ENCODE data around the gene CBX4. TPM values are rescaled to one million over a fixed set of nuclear protein-coding genes. Genes with fewer than 3 reads are reported as not detected.

CBX4 gene
- total RNA-seq, 1 experiment from 2014 or later = 6.2 TPM

DNA sequence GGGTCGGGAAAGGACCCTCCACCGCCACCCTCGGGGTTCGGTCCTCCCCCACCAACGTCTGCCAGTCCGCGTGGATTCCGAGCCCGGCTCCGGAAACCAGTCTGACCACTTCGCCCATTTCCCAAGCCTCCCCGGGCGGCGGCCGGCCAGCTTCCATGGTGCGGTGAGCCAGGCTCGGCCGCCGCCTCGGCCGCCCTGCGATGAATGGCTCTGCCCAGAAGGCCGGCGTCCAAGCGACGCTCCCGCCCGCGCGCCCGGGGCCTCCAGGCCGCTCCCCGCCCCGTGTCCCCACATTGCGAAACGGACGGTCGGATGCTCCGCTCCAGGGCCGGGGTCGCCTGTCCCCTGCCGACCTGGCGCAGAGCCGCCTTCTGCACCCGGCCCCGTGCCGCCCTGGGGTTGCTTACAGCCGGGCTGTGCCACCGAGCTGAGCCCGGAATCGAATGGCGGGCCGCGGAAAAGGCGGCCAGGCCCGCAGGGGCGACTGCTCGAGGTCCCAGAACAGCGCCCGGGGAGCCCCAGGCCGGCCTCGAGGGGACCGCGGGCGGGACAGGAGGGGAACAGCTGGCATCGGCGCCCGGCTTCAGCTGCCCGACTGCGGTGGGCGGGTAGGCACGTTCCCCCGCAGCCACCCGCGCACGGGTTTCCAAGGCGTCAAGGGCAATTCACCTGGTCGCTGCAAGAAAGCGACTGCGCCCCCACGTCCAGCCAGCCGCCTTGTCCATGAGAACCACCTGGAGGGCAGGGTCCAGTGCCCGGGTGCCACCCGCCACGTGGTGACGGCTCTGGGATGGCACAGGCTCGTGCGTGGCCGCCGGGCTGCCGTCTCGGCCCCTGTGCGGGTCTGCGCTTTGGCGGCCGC, 24.0 kb downstream of the CBX4 start:
- peak; percentile 68 for DNase-seq
- H3K27ac ChIP-seq (ENCODE audit: insufficient read length, low read depth, low read length) = no peak overlapping the region
- H3K4ac ChIP-seq (ENCODE audit: low read depth, low read length) = no peak overlapping the region
- H3K4me2 ChIP-seq (ENCODE audit: insufficient read depth, insufficient read length, low read length) = peak overlapping the region; percentile 9
- H3K9me3 ChIP-seq (ENCODE audit: control insufficient read depth, low read depth, low read length) = no peaks in the 10 kb centered on the region
- no peaks in the 10 kb centered on the region for H3K4me1 ChIP-seq (ENCODE audit: insufficient read depth, low read length)
- TF ChIP-seq, protein P1, sequence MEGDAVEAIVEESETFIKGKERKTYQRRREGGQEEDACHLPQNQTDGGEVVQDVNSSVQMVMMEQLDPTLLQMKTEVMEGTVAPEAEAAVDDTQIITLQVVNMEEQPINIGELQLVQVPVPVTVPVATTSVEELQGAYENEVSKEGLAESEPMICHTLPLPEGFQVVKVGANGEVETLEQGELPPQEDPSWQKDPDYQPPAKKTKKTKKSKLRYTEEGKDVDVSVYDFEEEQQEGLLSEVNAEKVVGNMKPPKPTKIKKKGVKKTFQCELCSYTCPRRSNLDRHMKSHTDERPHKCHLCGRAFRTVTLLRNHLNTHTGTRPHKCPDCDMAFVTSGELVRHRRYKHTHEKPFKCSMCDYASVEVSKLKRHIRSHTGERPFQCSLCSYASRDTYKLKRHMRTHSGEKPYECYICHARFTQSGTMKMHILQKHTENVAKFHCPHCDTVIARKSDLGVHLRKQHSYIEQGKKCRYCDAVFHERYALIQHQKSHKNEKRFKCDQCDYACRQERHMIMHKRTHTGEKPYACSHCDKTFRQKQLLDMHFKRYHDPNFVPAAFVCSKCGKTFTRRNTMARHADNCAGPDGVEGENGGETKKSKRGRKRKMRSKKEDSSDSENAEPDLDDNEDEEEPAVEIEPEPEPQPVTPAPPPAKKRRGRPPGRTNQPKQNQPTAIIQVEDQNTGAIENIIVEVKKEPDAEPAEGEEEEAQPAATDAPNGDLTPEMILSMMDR (conservative IDR thresholded peaks at IDR 0.05) = no peak
- H2AK5ac ChIP-seq (ENCODE audit: insufficient read length, low read length) = no peak overlapping the region
- Mint-ChIP-seq H3K9me3 (peaks cover 0 to 9% of the 10 kb centered on the region in 2 experiments; a peak in 1 of 5 replicates), H3K4me1 (peaks cover 21 to 26% of the 10 kb centered on the region in 2 experiments), H3K4me3 (no peak overlapping the region), H3K36me3 (ENCODE audit: insufficient read depth in 1 of 3, low read depth in 3 of 3) (no peaks in the 10 kb centered on the region; a peak in 1 of 7 replicates), H3K27ac (no peak overlapping the region), H3K27me3 (ENCODE audit: low read depth) (peaks cover 93% of the 10 kb centered on the region)
- H2AFZ ChIP-seq (ENCODE audit: low read length) = no peak overlapping the region
- WGBS (ENCODE audit: extremely low coverage, insufficient read length, low lambda C conversion rate) = no CpG with 5 or more reads among the region's 96 CpGs
- no peak overlapping the region for H2BK120ac ChIP-seq (ENCODE audit: low read depth, low read length, poor library complexity, severe bottlenecking)
- no peak overlapping the region for H2BK12ac ChIP-seq (ENCODE audit: insufficient read length, low read depth, low read length)
- no peak overlapping the region for H3K9ac ChIP-seq (ENCODE audit: extremely low read depth, insufficient read length, low read length)
- H2BK15ac ChIP-seq (ENCODE audit: low read depth, low read length) = no peak overlapping the region
- peak overlapping the region; percentile 66 for H3K18ac ChIP-seq (ENCODE audit: insufficient read length, low read depth, low read length)
- H4K20me1 ChIP-seq (ENCODE audit: control insufficient read depth, insufficient read depth, insufficient read length) = no peaks in the 10 kb centered on the region
- no peaks in the 10 kb centered on the region for H3K79me1 ChIP-seq (ENCODE audit: insufficient read depth, low read depth, low read length, poor library complexity, severe bottlenecking)
- H2BK20ac ChIP-seq (ENCODE audit: low read depth, low read length, poor library complexity, severe bottlenecking) = no peak overlapping the region
- H4K8ac ChIP-seq (replicated peaks; ENCODE audit: insufficient read length, low read depth, low read length) = no peak overlapping the region
- peaks cover 86% of the 10 kb centered on the region for H3K27me3 ChIP-seq (ENCODE audit: insufficient read depth, low read length)
- H3K56ac ChIP-seq (ENCODE audit: insufficient read length, low read depth, low read length) = no peak overlapping the region
- H4K91ac ChIP-seq (ENCODE audit: insufficient read length, low read depth, low read length) = no peak overlapping the region
- H3K23me2 ChIP-seq (ENCODE audit: insufficient read length, low read depth, low read length, poor library complexity, severe bottlenecking) = peaks cover 3% of the 10 kb centered on the region
- no peak overlapping the region for H3T11ph ChIP-seq (ENCODE audit: low read length)
- no peaks in the 10 kb centered on the region for H3K79me2 ChIP-seq (ENCODE audit: insufficient read depth, low read length)
- no peak overlapping the region; the same call in 1 of the 2 replicates for H3K14ac ChIP-seq (ENCODE audit: insufficient read depth, low read length)
- H4K5ac ChIP-seq (ENCODE audit: insufficient read length, low read depth, low read length) = no peak overlapping the region
- no peak overlapping the region for H2BK5ac ChIP-seq (ENCODE audit: insufficient read length, low read length)
- H3K23ac ChIP-seq (ENCODE audit: insufficient read length, low read depth, low read length) = no peak overlapping the region

Measured in H9 (cell line).